ENCODE measurements around the gene GPR21.

GPR21 gene

DNA sequence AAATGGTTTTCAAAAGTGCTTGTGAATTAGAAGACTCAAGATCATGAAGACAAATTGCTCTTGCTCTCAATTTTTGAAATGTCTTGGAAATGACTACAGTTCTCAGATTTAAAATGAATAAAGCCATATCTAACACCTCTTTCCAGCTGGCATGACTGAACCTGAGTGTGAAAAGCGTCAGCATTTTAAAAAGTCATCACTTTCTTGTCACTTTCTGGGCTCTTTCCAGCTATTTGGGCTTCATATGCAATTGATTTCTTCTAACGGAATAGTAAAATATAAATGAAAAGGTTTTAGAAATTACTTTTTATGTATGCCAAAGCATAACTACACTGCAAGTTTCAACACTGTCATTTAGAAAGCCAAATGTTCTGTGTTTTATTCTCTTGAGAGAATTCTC is 2.3 kb downstream of the GPR21 start:
- no peak overlapping the region for H3K4me3 ChIP-seq (ENCODE audit: low read depth, low read length)
- TF ChIP-seq, protein P1, sequence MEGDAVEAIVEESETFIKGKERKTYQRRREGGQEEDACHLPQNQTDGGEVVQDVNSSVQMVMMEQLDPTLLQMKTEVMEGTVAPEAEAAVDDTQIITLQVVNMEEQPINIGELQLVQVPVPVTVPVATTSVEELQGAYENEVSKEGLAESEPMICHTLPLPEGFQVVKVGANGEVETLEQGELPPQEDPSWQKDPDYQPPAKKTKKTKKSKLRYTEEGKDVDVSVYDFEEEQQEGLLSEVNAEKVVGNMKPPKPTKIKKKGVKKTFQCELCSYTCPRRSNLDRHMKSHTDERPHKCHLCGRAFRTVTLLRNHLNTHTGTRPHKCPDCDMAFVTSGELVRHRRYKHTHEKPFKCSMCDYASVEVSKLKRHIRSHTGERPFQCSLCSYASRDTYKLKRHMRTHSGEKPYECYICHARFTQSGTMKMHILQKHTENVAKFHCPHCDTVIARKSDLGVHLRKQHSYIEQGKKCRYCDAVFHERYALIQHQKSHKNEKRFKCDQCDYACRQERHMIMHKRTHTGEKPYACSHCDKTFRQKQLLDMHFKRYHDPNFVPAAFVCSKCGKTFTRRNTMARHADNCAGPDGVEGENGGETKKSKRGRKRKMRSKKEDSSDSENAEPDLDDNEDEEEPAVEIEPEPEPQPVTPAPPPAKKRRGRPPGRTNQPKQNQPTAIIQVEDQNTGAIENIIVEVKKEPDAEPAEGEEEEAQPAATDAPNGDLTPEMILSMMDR (IDR thresholded peaks at IDR 0.05; ENCODE audit: low read depth, low read length, missing control alignments), result no peak
- DNase-seq (ENCODE audit: low read depth), result no peak
- in situ Hi-C loops (cut with HindIII; ENCODE audit: low sequenced_read_pairs), result no loop called here

DNA sequence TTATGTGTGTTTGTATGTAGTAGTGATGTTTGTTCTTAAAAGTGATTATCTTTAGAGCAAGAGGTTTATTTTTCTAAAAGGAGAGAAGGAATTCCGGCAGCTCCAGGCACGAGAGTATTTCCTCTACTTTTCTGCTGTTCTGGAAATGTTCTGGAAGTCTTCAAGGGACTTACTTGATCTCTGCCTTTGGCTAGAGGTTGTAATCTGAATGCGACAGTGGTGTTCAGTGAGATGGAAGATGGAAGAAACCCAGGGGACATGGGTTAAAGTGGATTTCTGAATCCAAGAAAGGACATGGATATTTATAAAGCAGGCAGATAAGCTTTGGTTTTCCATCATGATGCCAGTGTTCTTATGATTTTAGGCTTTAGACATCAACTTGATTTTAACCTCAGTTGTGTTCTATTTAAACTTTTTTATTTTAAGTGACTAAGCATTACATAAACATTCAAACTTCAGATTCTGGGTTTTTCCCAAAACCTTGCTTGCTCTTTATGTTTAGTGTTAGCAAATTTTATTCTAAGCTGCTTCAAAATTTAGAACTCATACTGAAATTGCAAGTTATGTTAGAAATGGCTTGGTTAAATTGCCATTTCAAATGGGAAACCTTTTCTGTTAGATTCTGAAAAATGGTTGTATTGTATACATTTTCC is 3.6 kb downstream of the GPR21 start:
- H3K4me3 ChIP-seq (ENCODE audit: low read depth, low read length), result no peak overlapping the region
- in situ Hi-C loops (cut with HindIII; ENCODE audit: low sequenced_read_pairs), result no loop called here
- no peak for DNase-seq (ENCODE audit: low read depth)
- TF ChIP-seq, protein P1 (IDR thresholded peaks at IDR 0.05; ENCODE audit: low read depth, low read length, missing control alignments), result no peak

DNA sequence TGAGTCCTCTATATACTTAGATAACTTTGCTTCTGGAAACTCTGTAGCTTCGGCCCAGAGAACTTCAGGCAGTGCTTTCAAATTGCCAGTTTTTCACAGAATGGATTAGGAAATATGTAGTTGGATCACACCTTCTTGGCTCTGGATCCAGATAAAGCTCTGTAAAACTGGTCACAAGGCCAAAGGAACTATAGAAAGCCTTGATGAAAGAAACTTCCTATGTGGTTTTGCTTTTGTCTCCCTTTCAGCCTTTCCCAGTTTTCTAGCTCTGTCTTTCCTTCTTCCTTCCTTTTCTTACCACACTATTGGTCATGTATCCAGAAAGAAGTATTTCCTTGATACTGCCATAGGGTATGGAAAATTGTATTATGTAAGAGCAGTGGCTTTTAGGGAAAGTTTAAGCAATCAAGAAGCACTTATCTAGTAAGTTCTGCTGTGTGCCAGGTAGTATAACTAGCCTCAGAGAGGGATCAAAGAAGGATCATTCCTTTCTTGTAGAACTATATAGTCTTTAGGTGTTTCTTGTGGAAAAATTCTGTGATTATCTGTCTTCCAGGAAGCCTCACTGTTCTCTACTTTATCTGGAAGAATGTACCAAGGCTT is 6.3 kb downstream of the GPR21 start:
- DNase-seq (ENCODE audit: low read depth), result no peak
- TF ChIP-seq, protein P1 (IDR thresholded peaks at IDR 0.05; ENCODE audit: low read depth, low read length, missing control alignments), result no peak
- no peak overlapping the region for H3K4me3 ChIP-seq (ENCODE audit: low read depth, low read length)
- in situ Hi-C loops (cut with HindIII; ENCODE audit: low sequenced_read_pairs), result no loop called here

DNA sequence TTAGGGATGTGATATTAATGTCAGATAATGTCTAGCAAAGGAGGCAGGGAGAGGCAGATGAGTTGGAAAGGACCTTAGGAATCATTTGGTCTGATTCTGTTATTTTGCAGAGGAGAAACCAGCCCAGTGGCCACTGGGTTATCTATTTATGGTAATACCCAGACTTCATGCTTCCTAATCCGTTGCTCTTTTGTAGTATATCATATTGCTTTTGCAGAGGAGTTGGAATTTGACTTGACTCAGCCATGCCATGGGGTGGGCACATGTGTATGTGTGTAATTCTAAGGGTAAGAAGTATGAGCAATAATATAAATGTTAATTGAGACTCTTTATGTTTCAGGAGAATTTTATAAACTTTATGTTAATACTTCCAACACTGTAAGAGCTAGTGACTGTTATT is 7.3 kb downstream of the GPR21 start:
- in situ Hi-C loops (cut with HindIII; ENCODE audit: low sequenced_read_pairs), result no loop called here
- no peak for DNase-seq (ENCODE audit: low read depth)
- TF ChIP-seq, protein P1 (IDR thresholded peaks at IDR 0.05; ENCODE audit: low read depth, low read length, missing control alignments), result no peak
- no peak overlapping the region for H3K4me3 ChIP-seq (ENCODE audit: low read depth, low read length)

DNA sequence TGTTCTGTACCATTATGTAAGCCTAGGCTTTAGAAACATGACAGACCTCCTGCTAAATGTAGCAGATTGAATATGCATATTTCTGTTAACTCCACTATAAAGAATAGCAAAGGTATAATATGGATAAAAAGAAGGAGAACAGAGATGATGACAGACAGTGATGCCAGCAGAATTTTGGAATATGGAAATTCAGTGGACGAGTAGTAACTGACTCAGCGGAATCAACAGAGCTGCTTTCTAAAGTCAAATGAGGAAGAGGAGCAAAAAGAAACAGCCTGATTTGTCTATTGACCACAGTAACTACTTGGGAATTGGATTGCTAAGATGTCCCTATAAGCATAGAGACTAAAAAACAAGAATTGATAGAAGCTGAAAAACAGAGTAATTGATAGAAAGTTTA is 8.0 kb downstream of the GPR21 start:
- in situ Hi-C loops (cut with HindIII; ENCODE audit: low sequenced_read_pairs), result no loop called here
- DNase-seq (ENCODE audit: low read depth), result no peak
- TF ChIP-seq, protein P1 (IDR thresholded peaks at IDR 0.05; ENCODE audit: low read depth, low read length, missing control alignments), result no peak
- H3K4me3 ChIP-seq (ENCODE audit: low read depth, low read length), result no peak overlapping the region

DNA sequence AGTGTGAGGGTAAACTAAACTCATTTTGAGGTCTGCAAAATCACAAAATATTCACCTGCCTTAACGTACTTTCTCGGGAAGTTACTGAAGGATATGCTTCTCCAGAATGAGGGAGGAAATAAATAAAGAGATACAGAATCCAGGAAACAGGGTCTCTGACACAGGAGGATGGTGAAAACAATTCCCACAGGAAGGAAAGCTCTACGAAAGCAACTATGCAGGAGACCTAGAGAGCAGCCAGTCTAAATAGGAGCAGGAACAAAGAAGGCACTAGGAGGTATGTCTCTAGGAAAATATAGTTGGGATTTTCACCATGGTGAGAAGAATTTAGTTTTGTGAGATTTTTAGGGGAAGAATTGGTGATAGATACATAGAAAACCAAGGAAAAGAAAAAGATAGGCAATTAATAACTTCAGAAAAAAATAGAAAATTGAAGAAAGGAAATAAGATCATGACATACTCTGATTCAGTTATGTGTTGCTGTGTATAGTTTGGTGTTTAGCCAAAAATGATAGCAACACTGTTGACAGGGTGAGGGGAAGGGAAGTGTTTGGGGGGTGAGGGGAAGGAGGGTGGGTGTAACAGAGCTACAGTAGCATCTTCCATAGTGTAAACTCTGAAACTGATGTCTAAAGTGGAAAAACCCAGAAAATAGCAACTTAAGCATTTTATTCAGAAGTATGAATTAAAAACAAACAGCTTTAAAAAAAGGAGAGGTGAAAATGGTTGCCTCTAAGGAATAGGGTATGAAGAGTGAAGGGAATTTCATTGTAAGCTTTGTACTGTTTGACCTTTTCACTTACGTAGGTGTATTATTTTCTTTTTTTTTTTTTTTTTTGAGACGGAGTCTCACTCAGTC is 9.8 kb downstream of the GPR21 start:
- TF ChIP-seq, protein P1 (IDR thresholded peaks at IDR 0.05; ENCODE audit: low read depth, low read length, missing control alignments), result no peak
- no peak overlapping the region for H3K4me3 ChIP-seq (ENCODE audit: low read depth, low read length)
- no peak for DNase-seq (ENCODE audit: low read depth)
- in situ Hi-C loops (cut with HindIII; ENCODE audit: low sequenced_read_pairs), result no loop called here

Data from astrocyte of the cerebellum (primary cell).